ENCODE data around the gene PTMS.

PTMS gene

DNA sequence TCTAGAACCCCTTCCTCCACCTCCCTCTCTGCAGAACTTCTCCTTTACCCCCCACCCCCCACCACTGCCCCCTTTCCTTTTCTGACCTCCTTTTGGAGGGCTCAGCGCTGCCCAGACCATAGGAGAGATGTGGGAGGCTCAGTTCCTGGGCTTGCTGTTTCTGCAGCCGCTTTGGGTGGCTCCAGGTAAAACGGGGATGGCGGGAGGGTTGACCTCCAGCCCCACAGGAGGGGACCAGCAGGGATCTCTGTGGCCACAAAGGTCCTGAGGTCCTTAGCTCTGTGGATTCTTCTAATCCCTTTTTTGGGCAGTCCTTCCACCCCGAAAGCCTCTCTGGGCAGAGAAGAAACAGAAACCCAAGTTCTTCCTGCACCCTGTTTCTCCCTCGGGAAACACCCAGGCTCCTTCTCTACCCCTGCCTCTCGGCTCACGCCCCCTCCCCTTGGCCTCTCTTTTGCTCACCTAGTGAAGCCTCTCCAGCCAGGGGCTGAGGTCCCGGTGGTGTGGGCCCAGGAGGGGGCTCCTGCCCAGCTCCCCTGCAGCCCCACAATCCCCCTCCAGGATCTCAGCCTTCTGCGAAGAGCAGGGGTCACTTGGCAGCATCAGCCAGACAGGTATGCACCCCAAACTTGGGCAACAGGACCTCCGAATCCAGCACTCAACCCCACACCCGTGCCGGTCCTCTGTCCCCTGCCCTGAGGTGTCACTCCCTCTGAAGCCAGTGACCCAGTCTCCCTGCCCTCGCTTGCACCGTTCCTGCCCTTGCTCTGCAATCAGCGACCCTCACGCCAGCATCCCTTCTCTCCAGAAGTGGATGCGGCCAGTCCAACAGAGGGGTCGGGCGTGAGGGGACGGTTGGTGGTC is 6.8 kb downstream of the PTMS start:
- no peak for DNase-seq

- no peak for DNase-seq
Measured at GRCh38 chr12:6773590-6774351, 7.6 kb downstream of the PTMS start.

- peak; percentile 63 to 79 for DNase-seq
Measured at GRCh38 chr12:6774499-6775062, 8.4 kb downstream of the PTMS start.

DNA sequence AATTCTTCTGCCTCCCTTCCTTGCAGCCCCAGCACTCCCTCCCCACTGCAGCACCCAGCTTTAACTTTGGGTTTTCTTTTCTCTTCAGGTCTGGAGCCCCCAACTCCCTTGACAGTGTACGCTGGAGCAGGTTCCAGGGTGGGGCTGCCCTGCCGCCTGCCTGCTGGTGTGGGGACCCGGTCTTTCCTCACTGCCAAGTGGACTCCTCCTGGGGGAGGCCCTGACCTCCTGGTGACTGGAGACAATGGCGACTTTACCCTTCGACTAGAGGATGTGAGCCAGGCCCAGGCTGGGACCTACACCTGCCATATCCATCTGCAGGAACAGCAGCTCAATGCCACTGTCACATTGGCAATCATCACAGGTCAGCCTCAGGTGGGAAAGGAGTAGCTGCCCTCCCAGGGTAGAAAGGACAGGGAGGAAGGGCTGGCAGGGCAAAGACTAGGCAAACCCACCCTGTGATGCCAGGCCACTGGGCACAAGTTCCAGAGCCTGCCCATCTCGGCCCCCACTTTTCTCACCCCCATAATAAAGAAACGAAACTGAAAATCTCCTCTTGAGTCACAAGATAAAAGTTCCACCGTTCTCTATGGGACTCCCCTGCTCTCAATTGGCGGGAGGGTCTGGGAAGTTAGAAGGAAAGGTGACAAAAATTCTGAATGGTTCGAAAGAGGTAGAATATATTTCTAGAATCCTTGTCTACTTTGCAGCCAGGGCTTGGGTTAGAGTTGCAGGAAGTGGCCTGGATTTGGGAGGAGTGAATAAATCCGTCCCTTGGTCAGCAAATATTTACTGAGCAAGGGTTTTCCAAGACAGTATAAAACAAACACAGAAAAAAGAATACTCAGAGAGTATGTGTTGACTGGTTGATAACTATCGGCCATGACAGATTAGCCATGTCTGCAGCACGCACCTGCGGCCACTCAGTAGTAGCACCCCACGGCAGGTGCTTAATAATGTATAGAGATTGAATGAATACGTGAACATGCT is 9.3 kb downstream of the PTMS start:
- peak in 1 of 2 donors; percentile 24 for DNase-seq

DNA sequence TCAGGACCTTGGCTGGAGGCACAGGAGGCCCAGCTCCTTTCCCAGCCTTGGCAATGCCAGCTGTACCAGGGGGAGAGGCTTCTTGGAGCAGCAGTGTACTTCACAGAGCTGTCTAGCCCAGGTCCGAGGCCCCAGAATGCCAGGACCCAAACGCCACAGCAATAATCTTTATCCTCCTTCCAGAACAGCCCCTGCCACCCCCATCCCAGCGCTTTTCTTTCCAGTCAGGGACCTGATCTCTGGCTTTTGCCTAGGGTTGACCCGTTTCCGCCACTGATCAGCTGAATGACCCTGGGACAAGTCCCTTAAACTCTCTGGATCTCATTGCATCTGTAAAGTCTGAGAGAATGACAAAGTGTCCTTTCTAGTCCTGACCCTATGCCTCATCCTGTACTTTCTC is 11.2 kb downstream of the PTMS start:
- no peak for DNase-seq

DNA sequence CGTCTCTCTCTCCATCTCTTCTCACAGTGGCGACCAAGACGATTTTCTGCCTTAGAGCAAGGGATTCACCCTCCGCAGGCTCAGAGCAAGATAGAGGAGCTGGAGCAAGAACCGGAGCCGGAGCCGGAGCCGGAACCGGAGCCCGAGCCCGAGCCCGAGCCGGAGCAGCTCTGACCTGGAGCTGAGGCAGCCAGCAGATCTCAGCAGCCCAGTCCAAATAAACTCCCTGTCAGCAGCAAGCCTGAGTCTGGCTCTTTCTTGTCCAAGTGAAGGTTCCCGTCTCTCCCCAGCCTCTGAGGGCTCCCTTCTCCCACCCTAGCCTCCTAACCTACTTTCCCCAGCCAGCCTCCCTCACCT is 12.0 kb downstream of the PTMS start:
- DNase-seq = no peak

GRCh38 chr12:6778574-6779550 is 12.7 kb downstream of the PTMS start:
- DNase-seq = peak; percentile 88 to 90

- no peak for DNase-seq
Measured at GRCh38 chr12:6779708-6780432, 13.7 kb downstream of the PTMS start.

DNA sequence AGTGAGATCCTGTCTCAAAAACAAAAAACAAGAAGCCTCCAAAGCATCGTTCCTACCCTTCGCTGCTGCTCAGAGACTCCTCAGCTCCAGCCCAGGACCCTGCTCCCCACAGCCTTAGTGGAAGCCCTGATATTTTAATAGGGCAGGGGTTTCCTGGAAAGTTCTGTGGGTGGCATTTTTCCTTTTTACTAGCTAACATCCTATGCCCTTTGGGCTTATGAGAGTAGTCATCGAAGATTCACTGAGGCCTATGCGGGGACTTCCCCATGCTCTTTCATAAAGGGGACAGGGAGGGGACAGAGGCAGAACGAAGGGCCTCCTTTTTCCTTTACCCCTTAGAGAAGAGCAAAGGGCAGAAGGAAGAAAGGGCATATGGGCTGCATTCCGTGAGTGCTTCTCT is 14.4 kb downstream of the PTMS start:
- DNase-seq = no peak

GRCh38 chr12:6782119-6782518 is 16.0 kb downstream of the PTMS start:
- DNase-seq = no peak

DNA sequence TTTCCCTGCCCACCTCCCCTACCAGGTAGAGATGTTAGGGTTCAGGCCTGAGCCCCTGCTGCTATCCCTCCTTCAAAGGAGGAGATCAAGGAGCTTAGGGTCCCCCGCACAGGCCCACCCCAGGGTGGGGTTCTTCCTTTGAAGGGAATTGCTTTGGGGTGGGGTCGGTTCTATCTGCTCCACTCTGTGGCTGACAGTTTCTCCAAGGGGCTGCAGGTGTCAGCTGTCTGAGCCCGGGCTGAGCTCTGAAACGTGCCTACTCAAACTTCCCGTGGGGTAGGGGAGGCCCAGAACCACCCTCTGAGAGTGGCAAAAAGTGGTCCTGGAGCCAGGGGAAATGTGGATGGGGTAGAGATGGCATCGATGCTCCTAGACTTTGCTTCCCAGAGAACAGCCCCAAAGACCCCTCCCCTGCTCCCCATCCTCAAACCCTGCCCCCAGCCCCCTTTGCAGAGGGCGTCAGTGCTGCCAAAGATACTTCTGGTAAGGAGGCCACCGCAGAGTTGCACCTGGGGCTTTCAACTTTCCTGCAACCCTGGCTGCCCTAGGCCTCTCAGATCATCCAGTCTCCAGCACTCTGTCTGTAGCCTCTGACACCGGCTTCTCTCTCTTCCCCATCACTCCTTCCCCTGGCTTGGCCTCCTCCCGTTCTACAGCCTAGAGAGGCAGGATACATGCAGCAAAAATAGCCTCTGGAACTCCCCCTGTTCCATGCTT is 16.8 kb downstream of the PTMS start:
- DNase-seq = no peak

- DNase-seq = no peak
Measured at GRCh38 chr12:6783828-6784227, 17.7 kb downstream of the PTMS start.

- DNase-seq = no peak
Measured at GRCh38 chr12:6784296-6784695, 18.1 kb downstream of the PTMS start.

GRCh38 chr12:6784761-6785160 is 18.6 kb downstream of the PTMS start:
- DNase-seq = no peak

DNA sequence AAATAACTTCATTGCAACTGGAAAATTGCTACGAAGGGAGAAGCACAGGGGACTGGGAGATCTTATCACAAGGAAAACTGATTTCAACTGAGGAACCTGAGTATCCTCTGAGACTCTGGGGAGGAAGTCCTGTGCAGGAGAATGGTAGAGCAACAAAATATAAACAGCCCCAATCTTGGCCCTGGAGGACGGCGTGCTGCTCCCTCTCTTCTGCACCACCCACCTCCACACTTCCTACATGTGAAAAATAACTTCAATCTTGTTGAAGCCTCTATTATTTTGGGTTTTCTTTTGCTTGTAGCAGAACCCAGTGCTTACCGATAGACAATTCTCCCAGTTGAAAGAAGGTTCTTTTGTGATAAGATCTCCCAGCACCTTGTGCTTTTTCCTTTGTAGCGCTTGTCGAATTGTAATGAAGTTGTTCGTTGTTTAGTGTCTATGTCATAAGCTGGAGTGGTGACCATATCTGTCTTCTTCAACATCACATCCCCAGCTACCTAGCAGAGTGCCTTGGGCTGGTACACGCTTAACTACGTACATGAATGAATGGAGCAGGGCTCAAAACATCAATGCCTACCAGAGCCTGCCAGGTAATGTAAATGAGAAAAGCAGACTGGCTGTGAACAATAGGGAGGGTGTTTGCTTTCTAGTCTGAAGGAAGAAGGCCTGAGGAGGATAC is 20.4 kb downstream of the PTMS start:
- peak; percentile 30 to 45 for DNase-seq

- DNase-seq = no peak
Measured at GRCh38 chr12:6787309-6787708, 21.1 kb downstream of the PTMS start.

GRCh38 chr12:6788972-6789924 is 23.1 kb downstream of the PTMS start, which contains the start of gene CD4:
Gene CD4 (plus strand): TSS chr12:6789528. CDS start chr12:6800139, 10,611 bp downstream.
- peak; percentile 73 to 75 for DNase-seq
